Ovary (tissue), 3 donors: ENCODE measurements around the gene UBL7.

ENCODE experiments used
- CTCF ChIP-seq, 3 donors: fragments of 450-650 bp in 2 of 3; fragments of 200-600 bp in 1 of 3; IDR thresholded peaks; one replicate each; pipeline versions ENCODE4 v1.5.1 to v1.8.0; 2016 to 2022; ENCODE audit warnings: antibody characterized with exemption in 3 of 3, mild to moderate bottlenecking in 1 of 3
- EP300 ChIP-seq: sonication (generic); formaldehyde crosslinking; IDR thresholded peaks from one replicate; pipeline ENCODE4 v1.6.1; 2017; ENCODE audit warnings: antibody characterized with exemption
- POLR2A ChIP-seq: fragments of 450-650 bp; IDR thresholded peaks from one replicate; pipeline ENCODE4 v1.6.1; 2017; ENCODE audit warnings: antibody characterized with exemption, mild to moderate bottlenecking, moderate library complexity
- donor health status: DM: no; HTN: no; CAD: no.

GRCh38 chr15:74396146-74396438 is 64.9 kb downstream of the UBL7 start:
- no peak for TF ChIP-seq CTCF (IDR thresholded peaks at IDR 0.05)
- no peak for TF ChIP-seq POLR2A
- TF ChIP-seq EP300: no peak
